HG02763 (cell line): Measurements from ENCODE around the gene APOL3.
"Not testable (repeated sequence)": the region's sequence is repeated elsewhere in the genome, so short reads cannot be mapped to it uniquely, and the experiment has no call there.

ENCODE experiments used
- ATAC-seq: cut with Tn5 transposase; IDR thresholded peaks from one replicate; pipeline ENCODE4 v1.9.1; 2021; ENCODE audit warnings: mild to moderate bottlenecking, moderate library complexity; ENCODE audit not compliant: unreplicated experiment

The APOL3 gene

GRCh38 chr22:36160499-36160942, at the start of gene APOL3:
Gene APOL3 (minus strand): TSS chr22:36160755. CDS start chr22:36149055, 11,700 bp downstream.
- no peak for ATAC-seq

GRCh38 chr22:36210224-36210623, 49.7 kb upstream of the APOL3 start:
- ATAC-seq, result no peak

- ATAC-seq, result not testable (repeated sequence)
Observed at GRCh38 chr22:36209488-36209908, 48.9 kb upstream of the APOL3 start.

- ATAC-seq, result no peak
Observed at GRCh38 chr22:36208914-36209313, 48.4 kb upstream of the APOL3 start.

GRCh38 chr22:36208162-36208765, 47.7 kb upstream of the APOL3 start:
- ATAC-seq, result no peak

- ATAC-seq, result no peak
Observed at GRCh38 chr22:36206255-36206654, 45.7 kb upstream of the APOL3 start.

GRCh38 chr22:36205573-36205972, 45.0 kb upstream of the APOL3 start:
- ATAC-seq, result not testable (repeated sequence)

GRCh38 chr22:36204632-36205015, 44.1 kb upstream of the APOL3 start:
- no peak for ATAC-seq

GRCh38 chr22:36204001-36204631, 43.6 kb upstream of the APOL3 start:
- ATAC-seq, result no peak

- ATAC-seq, result not testable (repeated sequence)
Observed at GRCh38 chr22:36203441-36203840, 42.9 kb upstream of the APOL3 start.

- not testable (repeated sequence) for ATAC-seq
Observed at GRCh38 chr22:36202906-36203305, 42.4 kb upstream of the APOL3 start.

- no peak for ATAC-seq
Observed at GRCh38 chr22:36201630-36202319, 41.2 kb upstream of the APOL3 start, which contains the start of gene APOL4. Gene APOL4 (minus strand): TSS chr22:36201809. CDS start chr22:36201734, 75 bp downstream.

GRCh38 chr22:36201025-36201424, 40.5 kb upstream of the APOL3 start:
- not testable (repeated sequence) for ATAC-seq

GRCh38 chr22:36199001-36199551, 38.5 kb upstream of the APOL3 start:
- no peak for ATAC-seq

- ATAC-seq, result no peak
Observed at GRCh38 chr22:36198536-36198935, 38.0 kb upstream of the APOL3 start.

- no peak for ATAC-seq
Observed at GRCh38 chr22:36197514-36198146, 37.1 kb upstream of the APOL3 start.

- ATAC-seq, result no peak
Observed at GRCh38 chr22:36197065-36197440, 36.5 kb upstream of the APOL3 start.

GRCh38 chr22:36196254-36197064, 35.9 kb upstream of the APOL3 start:
- no peak for ATAC-seq

GRCh38 chr22:36194971-36195370, 34.4 kb upstream of the APOL3 start:
- ATAC-seq, result no peak

GRCh38 chr22:36194385-36194784, 33.8 kb upstream of the APOL3 start:
- no peak for ATAC-seq
